T-helper 17 cell (primary cell): ENCODE measurements around the gene DDA1. TPM values are rescaled to one million over a fixed set of nuclear protein-coding genes. Genes with fewer than 3 reads are reported as not detected.
A peak's percentile ranks its signal among the peaks of the same experiment; 100 is the strongest.

Experiments used
- ATAC-seq: fragments of 150-1000 bp; cut with Tn5 transposase; 2 replicates; pipeline ENCODE4 v1.10.0; 2021; ENCODE audit warnings: mild to moderate bottlenecking, moderate library complexity
- DNase-seq, 3 donors: peaks; one replicate each; pipeline versions ENCODE4 v3.0.0 to v3.0.0-alpha.2; 2020 to 2021
- H3K9me3 ChIP-seq: one replicate; pipeline ENCODE4 v1.7.0; 2013; ENCODE audit warnings: low read length, mild to moderate bottlenecking; ENCODE audit not compliant: control insufficient read depth, poor library complexity, severe bottlenecking
- H3K27ac Mint-ChIP-seq: one replicate; pipeline ENCODE4 v1.8.0; 2022; ENCODE audit warnings: mild to moderate bottlenecking, moderate library complexity, mixed read lengths
- H3K27me3 Mint-ChIP-seq: one replicate; pipeline ENCODE4 v1.8.0; 2022; ENCODE audit warnings: mixed read lengths
- H3K36me3 Mint-ChIP-seq: one replicate; pipeline ENCODE4 v1.8.0; 2022; ENCODE audit warnings: low read depth, mixed read lengths
- H3K4me1 Mint-ChIP-seq: one replicate; pipeline ENCODE4 v1.8.0; 2022; ENCODE audit warnings: mild to moderate bottlenecking, mixed read lengths
- H3K4me3 Mint-ChIP-seq: one replicate; pipeline ENCODE4 v1.8.0; 2022; ENCODE audit warnings: mild to moderate bottlenecking, moderate library complexity, mixed read lengths
- total RNA-seq, 4 donors: library from RNA in 2 of 4; stranded (reverse) in 2 of 4; gene quantifications; one replicate each; pipeline ENCODE4 v1.2.3 and lab custom pipeline; 2022 to 2026

The DDA1 gene
- total RNA-seq, 2 donors from 2014 or later: 40.3 to 50.3 TPM

GRCh38 chr19:17311455-17312188 is 2.3 kb downstream of the DDA1 start:
- Mint-ChIP-seq H3K36me3 (no peaks in the 10 kb centered on the region), H3K27ac (no peak overlapping the region), H3K27me3 (no peaks in the 10 kb centered on the region), H3K4me1 (peaks cover 27% of the 10 kb centered on the region), H3K4me3 (peak overlapping the region; percentile 39)
- no peak for ATAC-seq
- no peak for DNase-seq
- no peaks in the 10 kb centered on the region for H3K9me3 ChIP-seq

- no peaks in the 10 kb centered on the region for H3K36me3 Mint-ChIP-seq
Measured at GRCh38 chr19:17312189-17313113, 3.1 kb downstream of the DDA1 start.

GRCh38 chr19:17314007-17314593 is 4.7 kb downstream of the DDA1 start:
- H3K27me3 Mint-ChIP-seq: no peaks in the 10 kb centered on the region
- H3K4me1 Mint-ChIP-seq: peaks cover 21% of the 10 kb centered on the region
- no peak overlapping the region for H3K4me3 Mint-ChIP-seq
- no peak for DNase-seq
- H3K36me3 Mint-ChIP-seq: no peaks in the 10 kb centered on the region
- H3K9me3 ChIP-seq: no peaks in the 10 kb centered on the region
- no peak overlapping the region for H3K27ac Mint-ChIP-seq
- ATAC-seq: no peak

More at GRCh38 chr19:17312189-17313113, 3.1 kb downstream of the DDA1 start:
- Mint-ChIP-seq H3K4me3 (no peak overlapping the region), H3K27me3 (no peaks in the 10 kb centered on the region), H3K4me1 (peaks cover 27% of the 10 kb centered on the region), H3K27ac (no peak overlapping the region)
- ATAC-seq: no peak
- DNase-seq: no peak
- H3K9me3 ChIP-seq: no peaks in the 10 kb centered on the region

GRCh38 chr19:17318966-17319365 is 9.6 kb downstream of the DDA1 start:
- peaks cover 6% of the 10 kb centered on the region for H3K36me3 Mint-ChIP-seq
- H3K4me1 Mint-ChIP-seq: peaks cover 10% of the 10 kb centered on the region
- ATAC-seq: no peak
- no peak overlapping the region for H3K27ac Mint-ChIP-seq
- no peak for DNase-seq
- H3K27me3 Mint-ChIP-seq: no peaks in the 10 kb centered on the region
- no peak overlapping the region for H3K4me3 Mint-ChIP-seq
- H3K9me3 ChIP-seq: no peaks in the 10 kb centered on the region

GRCh38 chr19:17319473-17320238 is 10.3 kb downstream of the DDA1 start:
- Mint-ChIP-seq H3K36me3 (peaks cover 6% of the 10 kb centered on the region), H3K4me3 (no peak overlapping the region), H3K4me1 (peaks cover 10% of the 10 kb centered on the region), H3K27me3 (no peaks in the 10 kb centered on the region), H3K27ac (no peak overlapping the region)
- DNase-seq (no peak), ATAC-seq (no peak)
- no peaks in the 10 kb centered on the region for H3K9me3 ChIP-seq

- ATAC-seq (no peak), DNase-seq (no peak)
- Mint-ChIP-seq H3K4me3 (no peak overlapping the region), H3K4me1 (peaks cover 10% of the 10 kb centered on the region), H3K27me3 (no peaks in the 10 kb centered on the region), H3K27ac (no peak overlapping the region), H3K36me3 (peaks cover 6% of the 10 kb centered on the region)
- no peaks in the 10 kb centered on the region for H3K9me3 ChIP-seq
Measured at GRCh38 chr19:17320435-17320834, 11.1 kb downstream of the DDA1 start.

GRCh38 chr19:17321655-17322489 is 12.5 kb downstream of the DDA1 start:
- DNase-seq (no peak), ATAC-seq (no peak)
- no peaks in the 10 kb centered on the region for H3K9me3 ChIP-seq
- no peaks in the 10 kb centered on the region for H3K27me3 Mint-ChIP-seq
- H3K4me3 Mint-ChIP-seq: no peak overlapping the region
- peaks cover 7% of the 10 kb centered on the region for H3K4me1 Mint-ChIP-seq
- no peak overlapping the region for H3K27ac Mint-ChIP-seq
- peaks cover 6% of the 10 kb centered on the region for H3K36me3 Mint-ChIP-seq

GRCh38 chr19:17322854-17323253 is 13.5 kb downstream of the DDA1 start:
- no peaks in the 10 kb centered on the region for H3K27me3 Mint-ChIP-seq
- peaks cover 6% of the 10 kb centered on the region for H3K36me3 Mint-ChIP-seq
- ATAC-seq: no peak
- DNase-seq: no peak
- no peaks in the 10 kb centered on the region for H3K9me3 ChIP-seq
- peaks cover 8% of the 10 kb centered on the region for H3K4me1 Mint-ChIP-seq
- H3K4me3 Mint-ChIP-seq: no peak overlapping the region
- no peak overlapping the region for H3K27ac Mint-ChIP-seq

- H3K9me3 ChIP-seq: no peaks in the 10 kb centered on the region
- peaks cover 6% of the 10 kb centered on the region for H3K36me3 Mint-ChIP-seq
- no peak overlapping the region for H3K27ac Mint-ChIP-seq
- H3K27me3 Mint-ChIP-seq: no peaks in the 10 kb centered on the region
- H3K4me3 Mint-ChIP-seq: no peak overlapping the region
- ATAC-seq: no peak
- peaks cover 8% of the 10 kb centered on the region for H3K4me1 Mint-ChIP-seq
- no peak for DNase-seq
Measured at GRCh38 chr19:17323300-17323963, 14.1 kb downstream of the DDA1 start.

GRCh38 chr19:17323964-17324332 is 14.6 kb downstream of the DDA1 start:
- Mint-ChIP-seq H3K27me3 (no peaks in the 10 kb centered on the region), H3K27ac (no peak overlapping the region), H3K4me1 (peaks cover 8% of the 10 kb centered on the region), H3K4me3 (no peak overlapping the region), H3K36me3 (peaks cover 6% of the 10 kb centered on the region)
- ATAC-seq: no peak
- DNase-seq: no peak
- no peaks in the 10 kb centered on the region for H3K9me3 ChIP-seq

GRCh38 chr19:17324357-17325114 is 15.2 kb downstream of the DDA1 start:
- H3K27ac Mint-ChIP-seq: no peak overlapping the region
- peaks cover 6% of the 10 kb centered on the region for H3K36me3 Mint-ChIP-seq
- no peaks in the 10 kb centered on the region for H3K9me3 ChIP-seq
- peaks cover 10% of the 10 kb centered on the region for H3K4me1 Mint-ChIP-seq
- no peak overlapping the region for H3K4me3 Mint-ChIP-seq
- no peak for ATAC-seq
- no peaks in the 10 kb centered on the region for H3K27me3 Mint-ChIP-seq
- no peak for DNase-seq
